K562 (cell line): ENCODE results near the gene RIMOC1. TPM values are rescaled to one million over a fixed set of nuclear protein-coding genes. Genes with fewer than 3 reads are reported as not detected.

Experiments
- ATAC-seq: fragments of 200-7000 bp; cut with Tn5 transposase; 3 replicates; pipeline ENCODE4 v1.9.1; 2020; ENCODE audit warnings: moderate library complexity
- BruUV-seq: library from RNA; stranded (reverse); fragments of 400-500 nt; replicated peaks from 2 replicates; lab custom pipeline; 2021; lab: Mats Ljungman, UMichigan
- CTCF ChIA-PET: fragments of 300-600 bp; formaldehyde crosslinking; extraction: SDS; loops from one replicate; lab custom pipeline; 2021; ENCODE audit warnings: low intra/inter-chr PET ratio; lab: Yijun Ruan, JAX
- POLR2A ChIA-PET: fragments of 300-600, 350-650 bp; sonication (Branson Sonifier 250); formaldehyde crosslinking; extraction: SDS; loops from one replicate; lab custom pipeline; 2021; ENCODE audit warnings: antibody characterized with exemption, inconsistent platforms; lab: Yijun Ruan, JAX
- DNase-seq, 4 experiments: peaks; one replicate each; pipeline versions ENCODE4 v3.0.0 to v3.0.0-alpha.2; 2011 to 2018; ENCODE audit warnings: low spot score in 3 of 4, mixed read lengths in 3 of 4; ENCODE audit errors: extremely low read depth in 1 of 4
- FAIRE-seq: peaks from 2 replicates; lab custom pipeline; 2011; peaks lifted over from hg19 to GRCh38; lab: Jason Lieb, UNC
- H2AFZ ChIP-seq: 2 replicates; pipeline ENCODE4 v1.6.0; 2011; ENCODE audit warnings: low read depth, low read length, control low read depth, inconsistent platforms
- H3K27ac ChIP-seq: fragments of 200-600 bp; 3 replicates; pipeline ENCODE4 v1.8.0; 2011; ENCODE audit warnings: low read depth, mild to moderate bottlenecking, control low read depth, inconsistent platforms, low read length, moderate library complexity, mixed read lengths; ENCODE audit errors: extremely low read depth
- H3K27me3 ChIP-seq, 2 experiments: fragments of 300-600 bp in 1 of 2; 2 replicates in 1 of 2; 3 replicates in 1 of 2; pipeline versions ENCODE4 v1.6.0 to v1.8.0; 2011; ENCODE audit warnings: inconsistent platforms in 2 of 2, low read length in 2 of 2, mild to moderate bottlenecking in 1 of 2, mixed read lengths in 1 of 2, moderate library complexity in 1 of 2; ENCODE audit not compliant: control insufficient read depth in 2 of 2, insufficient read depth in 2 of 2
- H3K36me3 ChIP-seq: fragments of 300-600 bp; 3 replicates; pipeline ENCODE4 v1.8.0; 2011; ENCODE audit warnings: mild to moderate bottlenecking, low read length, inconsistent platforms; ENCODE audit not compliant: control insufficient read depth, insufficient read depth
- H3K4me1 ChIP-seq, 2 experiments: fragments of 200-600 bp in 1 of 2; replicated peaks in 1 of 2; 2 replicates in 1 of 2; 3 replicates in 1 of 2; pipeline versions ENCODE4 v1.5.1 to v1.8.0; 2011; ENCODE audit warnings: inconsistent platforms in 2 of 2, low read length in 2 of 2, mild to moderate bottlenecking in 1 of 2, mixed read lengths in 1 of 2, moderate library complexity in 1 of 2; ENCODE audit not compliant: control insufficient read depth in 2 of 2, insufficient read depth in 2 of 2
- H3K4me2 ChIP-seq: 2 replicates; pipeline ENCODE4 v1.6.1; 2011; ENCODE audit warnings: low read length, control low read depth, inconsistent platforms, mixed read lengths; ENCODE audit not compliant: insufficient read depth
- H3K4me3 ChIP-seq: fragments of 200-600 bp; sonication (generic), shearing (Covaris generic); 2 replicates; pipeline ENCODE4 v1.5.1; 2016; ENCODE audit warnings: control low read depth, inconsistent platforms
- H3K79me2 ChIP-seq: fragments of 200-600 bp; 3 replicates; pipeline ENCODE4 v1.8.0; 2011; ENCODE audit warnings: low read length, inconsistent platforms; ENCODE audit not compliant: control insufficient read depth, insufficient read depth
- H3K9ac ChIP-seq, 2 experiments: 2 replicates each; pipeline versions ENCODE4 v1.6.0 to v1.6.1; 2011; ENCODE audit warnings: low read depth in 2 of 2, low read length in 2 of 2, control low read depth in 1 of 2, inconsistent platforms in 1 of 2, mild to moderate bottlenecking in 1 of 2, mixed read lengths in 1 of 2; ENCODE audit not compliant: insufficient read depth in 1 of 2
- H3K9me1 ChIP-seq: one replicate; pipeline ENCODE4 v1.6.0; 2011; ENCODE audit warnings: inconsistent platforms, mild to moderate bottlenecking, low read length, moderate library complexity; ENCODE audit not compliant: control insufficient read depth, insufficient read depth
- H3K9me3 ChIP-seq: replicated peaks from 2 replicates; pipeline ENCODE4 v1.5.1; 2011; ENCODE audit warnings: low read depth, low read length, inconsistent platforms; ENCODE audit not compliant: control insufficient read depth, insufficient read depth
- H4K20me1 ChIP-seq: replicated peaks from 2 replicates; pipeline ENCODE4 v1.6.1; 2011; ENCODE audit warnings: low read length, inconsistent platforms, mixed read lengths; ENCODE audit not compliant: control insufficient read depth, insufficient read depth
- CHD1 ChIP-seq: fragments of 200-600 bp; sonication (generic); IDR thresholded peaks from one replicate; pipeline ENCODE4 v1.6.1; 2012; ENCODE audit warnings: mild to moderate bottlenecking, moderate library complexity, low read length, inconsistent platforms
- NRF1 ChIP-seq, 2 experiments: fragments of 450-650 bp; IDR thresholded peaks in 1 of 2; conservative IDR thresholded peaks in 1 of 2; 2 replicates each; pipeline ENCODE4 v1.6.1; 2014; ENCODE audit warnings: mild to moderate bottlenecking in 2 of 2
- SAP30 ChIP-seq: fragments of 200-600 bp; sonication (generic); IDR thresholded peaks from 2 replicates; pipeline ENCODE4 v1.6.1; 2012; ENCODE audit warnings: borderline replicate concordance, low read depth, mild to moderate bottlenecking, moderate library complexity, low read length, control low read depth, inconsistent platforms; ENCODE audit not compliant: insufficient read depth, poor library complexity, severe bottlenecking
- WGBS: fragments of 100-300 bp; shearing (Covaris generic); methylation state at CpG from one replicate; pipeline ENCODE4 v1.1.6; 2016; ENCODE audit warnings: low coverage, mixed read lengths; ENCODE audit not compliant: insufficient coverage; ENCODE audit errors: missing lambda C conversion rate; 5-methylcytosine and 5-hydroxymethylcytosine counted together
- in situ Hi-C: fragments of 300-500 bp; cut with MboI; formaldehyde crosslinking; loops from 4 replicates; pipeline ENCODE4 v1.15.0; 2018; ENCODE audit warnings: inconsistent platforms, mixed read lengths
- intact Hi-C: fragments of 100-400 bp; cut with micrococcal nuclease; formaldehyde crosslinking; loops from 2 replicates; pipeline ENCODE4 v1.14.2; 2022
- polyA plus RNA-seq, 8 experiments: library from polyadenylated mRNA; depleted of rRNA in 4 of 8; stranded (reverse) in 5 of 8; unstranded in 3 of 8; fragments of >200 nt; fragmentation: Nextera tagmentation in 2 of 8; fragmentation: Illumina TruSeq in 1 of 8; extraction: Ambion mirVana in 2 of 8; extraction: Trizol in 1 of 8; gene quantifications; 2 replicates each; pipeline versions ENCODE4 v1.2.1 to v1.2.3, GENCODE V29; 2011 to 2014; ENCODE audit warnings: inconsistent platforms in 1 of 8, missing spikeins in 1 of 8
- total RNA-seq, 7 experiments: library from RNA; depleted of rRNA in 6 of 7; stranded (reverse); fragments of >200 nt in 6 of 7; fragmentation: Illumina TruSeq in 2 of 7; extraction: Trizol in 2 of 7; gene quantifications; 2 replicates each; pipeline versions ENCODE4 v1.2.1 to v1.2.3, GENCODE V29; 2011 to 2021; ENCODE audit warnings: low replicate concordance in 1 of 7
- TF ChIP-seq, protein P1 (sequence below): fragments of 450-650 bp; IDR thresholded peaks from 2 replicates; pipeline ENCODE4 v1.6.1; 2016; ENCODE audit warnings: antibody characterized with exemption
- TF ChIP-seq, protein P2 (sequence below): fragments of 450-650 bp; IDR thresholded peaks from 2 replicates; pipeline ENCODE4 v1.6.1; 2016; ENCODE audit warnings: mild to moderate bottlenecking, moderate library complexity
- TF ChIP-seq, protein P3 (sequence below): fragments of 450-650 bp; IDR thresholded peaks from 2 replicates; pipeline ENCODE4 v1.6.1; 2016

The RIMOC1 gene
- total and polyA plus RNA-seq, 9 of the 15 experiments (the other 6 are each of a cell fraction or from before 2014, with no cell fraction given) = 11.6 to 63.1 (median 30.8) TPM

DNA sequence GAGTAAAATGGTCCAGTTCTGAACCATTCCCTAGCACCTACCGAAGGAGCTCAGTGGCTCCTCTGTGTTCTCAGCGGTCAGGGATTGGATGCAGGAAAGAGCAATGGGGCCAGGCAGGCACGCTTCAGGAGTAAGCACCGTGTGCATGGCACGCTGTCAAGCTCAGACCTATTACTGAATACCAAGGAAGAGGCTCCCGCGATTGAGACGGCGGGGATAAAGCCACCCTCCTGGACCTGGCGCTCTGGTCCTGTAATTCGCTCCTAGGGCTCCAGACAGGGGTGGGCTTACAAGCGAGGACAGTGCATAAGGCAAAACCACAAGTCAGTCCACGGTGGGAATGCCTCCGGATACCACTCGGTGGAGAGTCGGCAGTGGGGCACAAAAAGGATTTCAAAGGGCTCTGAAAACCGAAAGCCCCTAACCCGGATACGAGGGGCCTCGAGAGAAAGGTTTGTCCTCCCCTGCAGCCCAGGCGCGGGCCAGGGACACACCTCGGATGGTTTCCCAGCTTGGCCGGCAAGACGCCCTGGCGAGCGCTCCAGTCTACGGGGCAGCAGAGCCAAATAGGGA, 34.9 kb upstream of the RIMOC1 start:
- no TSS peak for BruUV-seq
- Histone ChIP-seq H3K4me1 (peaks cover 14 to 16% of the 10 kb centered on the region in 2 experiments; a peak in 4 of 5 replicates), H3K27me3 (no peaks in the 10 kb centered on the region), H3K79me2 (peaks cover 56% of the 10 kb centered on the region), H3K27ac (peak overlapping the region; percentile 79), H3K4me3 (peak overlapping the region; percentile 57), H3K9me3 (no peaks in the 10 kb centered on the region), H3K4me2 (peak overlapping the region; percentile 80), H3K9ac (peak overlapping the region; percentile 81 to 92), H3K9me1 (no peaks in the 10 kb centered on the region), H2AFZ (peak overlapping the region; percentile 88), H4K20me1 (no peaks in the 10 kb centered on the region), H3K36me3 (peaks cover 10% of the 10 kb centered on the region; the same call in 2 of the 3 replicates)
- DNase-seq = peak in 3 of 4 experiments; percentile 28 to 55 (median 42)
- peak; percentile 48 for ATAC-seq
- in situ Hi-C loops (loop anchor here (10.0 to 25.0 kb wide), 3 partner anchors 718 to 1006 kb away; partner anchors contain the start of gene CCDC152), intact Hi-C loops (loop anchor here (2.0 kb wide), 1 partner anchor 56 kb away; the partner anchor contains the start of gene FBXO4)
- FAIRE-seq = peak; percentile 19
- CTCF ChIA-PET = no interaction called here
- POLR2A ChIA-PET = interaction anchor here (0.7 to 3.5 kb wide), 6 partner anchors 10 to 57 kb away, joined by 3 to 25 read pairs (median 6); partner anchors contain the start of genes FBXO4 and RIMOC1
- WGBS = 18% methylated on average over 23 of the region's 28 CpGs
- TF ChIP-seq NRF1 (conservative IDR thresholded peaks at IDR 0.05 in 1 of 2, IDR thresholded peaks at IDR 0.05 in 1 of 2) (no peak), CHD1 (peak; percentile 42), SAP30 (peak; percentile 38)
- TF ChIP-seq, protein P1, sequence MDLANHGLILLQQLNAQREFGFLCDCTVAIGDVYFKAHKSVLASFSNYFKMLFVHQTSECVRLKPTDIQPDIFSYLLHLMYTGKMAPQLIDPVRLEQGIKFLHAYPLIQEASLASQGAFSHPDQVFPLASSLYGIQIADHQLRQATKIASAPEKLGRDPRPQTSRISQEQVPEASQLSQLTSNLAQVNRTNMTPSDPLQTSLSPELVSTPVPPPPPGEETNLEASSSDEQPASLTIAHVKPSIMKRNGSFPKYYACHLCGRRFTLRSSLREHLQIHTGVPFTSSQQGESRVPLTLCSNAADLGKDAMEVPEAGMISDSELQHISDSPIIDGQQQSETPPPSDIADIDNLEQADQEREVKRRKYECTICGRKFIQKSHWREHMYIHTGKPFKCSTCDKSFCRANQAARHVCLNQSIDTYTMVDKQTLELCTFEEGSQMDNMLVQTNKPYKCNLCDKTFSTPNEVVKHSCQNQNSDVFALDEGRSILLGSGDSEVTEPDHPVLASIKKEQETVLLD = no peak
- TF ChIP-seq, protein P2, sequence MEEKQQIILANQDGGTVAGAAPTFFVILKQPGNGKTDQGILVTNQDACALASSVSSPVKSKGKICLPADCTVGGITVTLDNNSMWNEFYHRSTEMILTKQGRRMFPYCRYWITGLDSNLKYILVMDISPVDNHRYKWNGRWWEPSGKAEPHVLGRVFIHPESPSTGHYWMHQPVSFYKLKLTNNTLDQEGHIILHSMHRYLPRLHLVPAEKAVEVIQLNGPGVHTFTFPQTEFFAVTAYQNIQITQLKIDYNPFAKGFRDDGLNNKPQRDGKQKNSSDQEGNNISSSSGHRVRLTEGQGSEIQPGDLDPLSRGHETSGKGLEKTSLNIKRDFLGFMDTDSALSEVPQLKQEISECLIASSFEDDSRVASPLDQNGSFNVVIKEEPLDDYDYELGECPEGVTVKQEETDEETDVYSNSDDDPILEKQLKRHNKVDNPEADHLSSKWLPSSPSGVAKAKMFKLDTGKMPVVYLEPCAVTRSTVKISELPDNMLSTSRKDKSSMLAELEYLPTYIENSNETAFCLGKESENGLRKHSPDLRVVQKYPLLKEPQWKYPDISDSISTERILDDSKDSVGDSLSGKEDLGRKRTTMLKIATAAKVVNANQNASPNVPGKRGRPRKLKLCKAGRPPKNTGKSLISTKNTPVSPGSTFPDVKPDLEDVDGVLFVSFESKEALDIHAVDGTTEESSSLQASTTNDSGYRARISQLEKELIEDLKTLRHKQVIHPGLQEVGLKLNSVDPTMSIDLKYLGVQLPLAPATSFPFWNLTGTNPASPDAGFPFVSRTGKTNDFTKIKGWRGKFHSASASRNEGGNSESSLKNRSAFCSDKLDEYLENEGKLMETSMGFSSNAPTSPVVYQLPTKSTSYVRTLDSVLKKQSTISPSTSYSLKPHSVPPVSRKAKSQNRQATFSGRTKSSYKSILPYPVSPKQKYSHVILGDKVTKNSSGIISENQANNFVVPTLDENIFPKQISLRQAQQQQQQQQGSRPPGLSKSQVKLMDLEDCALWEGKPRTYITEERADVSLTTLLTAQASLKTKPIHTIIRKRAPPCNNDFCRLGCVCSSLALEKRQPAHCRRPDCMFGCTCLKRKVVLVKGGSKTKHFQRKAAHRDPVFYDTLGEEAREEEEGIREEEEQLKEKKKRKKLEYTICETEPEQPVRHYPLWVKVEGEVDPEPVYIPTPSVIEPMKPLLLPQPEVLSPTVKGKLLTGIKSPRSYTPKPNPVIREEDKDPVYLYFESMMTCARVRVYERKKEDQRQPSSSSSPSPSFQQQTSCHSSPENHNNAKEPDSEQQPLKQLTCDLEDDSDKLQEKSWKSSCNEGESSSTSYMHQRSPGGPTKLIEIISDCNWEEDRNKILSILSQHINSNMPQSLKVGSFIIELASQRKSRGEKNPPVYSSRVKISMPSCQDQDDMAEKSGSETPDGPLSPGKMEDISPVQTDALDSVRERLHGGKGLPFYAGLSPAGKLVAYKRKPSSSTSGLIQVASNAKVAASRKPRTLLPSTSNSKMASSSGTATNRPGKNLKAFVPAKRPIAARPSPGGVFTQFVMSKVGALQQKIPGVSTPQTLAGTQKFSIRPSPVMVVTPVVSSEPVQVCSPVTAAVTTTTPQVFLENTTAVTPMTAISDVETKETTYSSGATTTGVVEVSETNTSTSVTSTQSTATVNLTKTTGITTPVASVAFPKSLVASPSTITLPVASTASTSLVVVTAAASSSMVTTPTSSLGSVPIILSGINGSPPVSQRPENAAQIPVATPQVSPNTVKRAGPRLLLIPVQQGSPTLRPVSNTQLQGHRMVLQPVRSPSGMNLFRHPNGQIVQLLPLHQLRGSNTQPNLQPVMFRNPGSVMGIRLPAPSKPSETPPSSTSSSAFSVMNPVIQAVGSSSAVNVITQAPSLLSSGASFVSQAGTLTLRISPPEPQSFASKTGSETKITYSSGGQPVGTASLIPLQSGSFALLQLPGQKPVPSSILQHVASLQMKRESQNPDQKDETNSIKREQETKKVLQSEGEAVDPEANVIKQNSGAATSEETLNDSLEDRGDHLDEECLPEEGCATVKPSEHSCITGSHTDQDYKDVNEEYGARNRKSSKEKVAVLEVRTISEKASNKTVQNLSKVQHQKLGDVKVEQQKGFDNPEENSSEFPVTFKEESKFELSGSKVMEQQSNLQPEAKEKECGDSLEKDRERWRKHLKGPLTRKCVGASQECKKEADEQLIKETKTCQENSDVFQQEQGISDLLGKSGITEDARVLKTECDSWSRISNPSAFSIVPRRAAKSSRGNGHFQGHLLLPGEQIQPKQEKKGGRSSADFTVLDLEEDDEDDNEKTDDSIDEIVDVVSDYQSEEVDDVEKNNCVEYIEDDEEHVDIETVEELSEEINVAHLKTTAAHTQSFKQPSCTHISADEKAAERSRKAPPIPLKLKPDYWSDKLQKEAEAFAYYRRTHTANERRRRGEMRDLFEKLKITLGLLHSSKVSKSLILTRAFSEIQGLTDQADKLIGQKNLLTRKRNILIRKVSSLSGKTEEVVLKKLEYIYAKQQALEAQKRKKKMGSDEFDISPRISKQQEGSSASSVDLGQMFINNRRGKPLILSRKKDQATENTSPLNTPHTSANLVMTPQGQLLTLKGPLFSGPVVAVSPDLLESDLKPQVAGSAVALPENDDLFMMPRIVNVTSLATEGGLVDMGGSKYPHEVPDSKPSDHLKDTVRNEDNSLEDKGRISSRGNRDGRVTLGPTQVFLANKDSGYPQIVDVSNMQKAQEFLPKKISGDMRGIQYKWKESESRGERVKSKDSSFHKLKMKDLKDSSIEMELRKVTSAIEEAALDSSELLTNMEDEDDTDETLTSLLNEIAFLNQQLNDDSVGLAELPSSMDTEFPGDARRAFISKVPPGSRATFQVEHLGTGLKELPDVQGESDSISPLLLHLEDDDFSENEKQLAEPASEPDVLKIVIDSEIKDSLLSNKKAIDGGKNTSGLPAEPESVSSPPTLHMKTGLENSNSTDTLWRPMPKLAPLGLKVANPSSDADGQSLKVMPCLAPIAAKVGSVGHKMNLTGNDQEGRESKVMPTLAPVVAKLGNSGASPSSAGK = peak; percentile 85
- TF ChIP-seq, protein P3, sequence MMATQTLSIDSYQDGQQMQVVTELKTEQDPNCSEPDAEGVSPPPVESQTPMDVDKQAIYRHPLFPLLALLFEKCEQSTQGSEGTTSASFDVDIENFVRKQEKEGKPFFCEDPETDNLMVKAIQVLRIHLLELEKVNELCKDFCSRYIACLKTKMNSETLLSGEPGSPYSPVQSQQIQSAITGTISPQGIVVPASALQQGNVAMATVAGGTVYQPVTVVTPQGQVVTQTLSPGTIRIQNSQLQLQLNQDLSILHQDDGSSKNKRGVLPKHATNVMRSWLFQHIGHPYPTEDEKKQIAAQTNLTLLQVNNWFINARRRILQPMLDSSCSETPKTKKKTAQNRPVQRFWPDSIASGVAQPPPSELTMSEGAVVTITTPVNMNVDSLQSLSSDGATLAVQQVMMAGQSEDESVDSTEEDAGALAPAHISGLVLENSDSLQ = no peak
